Upper lobe of left lung (tissue), 6 donors: ENCODE data around the gene DGKB. TPM values are rescaled to one million over a fixed set of nuclear protein-coding genes. Genes with fewer than 3 reads are reported as not detected.
A peak's percentile ranks its signal among the peaks of the same experiment; 100 is the strongest.
"Not testable (repeated sequence)": the region's sequence is repeated elsewhere in the genome, so short reads cannot be mapped to it uniquely, and the experiment has no call there.

ENCODE experiments used
- ATAC-seq, 2 donors: fragments of 200-7000 bp; cut with Tn5 transposase; one replicate each; pipeline ENCODE4 v1.9.1; 2022; ENCODE audit warnings: mild to moderate bottlenecking in 2 of 2, moderate library complexity in 2 of 2; ENCODE audit not compliant: low FRiP score in 2 of 2
- DNase-seq, 2 donors: peaks; one replicate each; pipeline ENCODE4 v3.0.0-alpha.2; 2019 to 2020
- H3K27ac ChIP-seq, 4 donors: fragments of 200-600 bp; sonication (generic); one replicate each; pipeline ENCODE4 v1.5.1; 2016 to 2019
- H3K27me3 ChIP-seq, 4 donors: fragments of 200-600 bp; sonication (generic); one replicate each; pipeline ENCODE4 v1.5.1; 2017 to 2019
- H3K36me3 ChIP-seq, 4 donors: fragments of 200-600 bp; sonication (generic); one replicate each; pipeline ENCODE4 v1.5.1; 2016 to 2019
- H3K4me1 ChIP-seq, 4 donors: fragments of 200-600 bp; sonication (generic); one replicate each; pipeline ENCODE4 v1.5.1; 2018 to 2019
- H3K4me3 ChIP-seq, 4 donors: fragments of 200-600 bp; sonication (generic); one replicate each; pipeline ENCODE4 v1.5.1; 2017 to 2019; ENCODE audit warnings: mild to moderate bottlenecking in 2 of 4, moderate library complexity in 1 of 4
- H3K9me3 ChIP-seq, 4 donors: fragments of 200-600 bp; sonication (generic); one replicate each; pipeline ENCODE4 v1.5.1; 2018 to 2019
- CTCF ChIP-seq, 6 experiments: fragments of 450-650 bp in 4 of 6; fragments of 200-600 bp in 2 of 6; sonication (generic) in 2 of 6; IDR thresholded peaks; one replicate each; pipeline ENCODE4 v1.5.1; 2016 to 2019; ENCODE audit warnings: antibody characterized with exemption in 6 of 6
- EP300 ChIP-seq, 4 donors: sonication (generic); formaldehyde crosslinking; IDR thresholded peaks; one replicate each; pipeline ENCODE4 v1.5.1; 2017; ENCODE audit warnings: antibody characterized with exemption in 4 of 4, control low read depth in 2 of 4
- POLR2A ChIP-seq, 4 donors: fragments of 450-650 bp; IDR thresholded peaks; one replicate each; pipeline ENCODE4 v1.5.1; 2016 to 2017; ENCODE audit warnings: antibody characterized with exemption in 4 of 4, mild to moderate bottlenecking in 2 of 4
- POLR2AphosphoS5 ChIP-seq, 2 donors: sonication (generic); formaldehyde crosslinking; IDR thresholded peaks; one replicate each; pipeline ENCODE4 v1.5.1; 2017; ENCODE audit warnings: antibody characterized with exemption in 2 of 2
- WGBS, 2 donors: methylation state at CpG; one replicate each; pipeline ENCODE4 v1.1.5; 2017 to 2018; 5-methylcytosine and 5-hydroxymethylcytosine counted together
- total RNA-seq, 6 donors: library from RNA; depleted of rRNA in 4 of 6; stranded (reverse); fragments of >200 nt in 4 of 6; gene quantifications; one replicate each; pipeline versions ENCODE4 v1.1.0 to v1.2.1, GENCODE V29; 2016 to 2021
- donor health status: DM: no; HTN: no; CAD: no; lungs with moderate emphysema.
- donor health status: DM: no; HTN: yes; CAD: no; lungs with severe emphysema.

DGKB gene
- total RNA-seq, 6 donors from 2014 or later = 0.09 to 0.30 (median 0.30) TPM; not detected in 3

- 65 to 69% methylated on average over 4 of the region's 4 CpGs for WGBS, 2 donors
- TF ChIP-seq EP300 (IDR thresholded peaks at IDR 0.05) (no peak), POLR2A (IDR thresholded peaks at IDR 0.05) (no peak), POLR2AphosphoS5 (IDR thresholded peaks at IDR 0.05) (no peak), CTCF (IDR thresholded peaks at IDR 0.05) (no peak)
- ATAC-seq = no peak
- Histone ChIP-seq H3K9me3 (no peaks in the 10 kb centered on the region), H3K27me3 (no peaks in the 10 kb centered on the region), H3K36me3 (no peaks in the 10 kb centered on the region), H3K27ac (no peak overlapping the region), H3K4me1 (no peaks in the 10 kb centered on the region), H3K4me3 (no peak overlapping the region)
- no peak for DNase-seq
Measured at GRCh38 chr7:14286036-14286435, 616.5 kb downstream of the DGKB start.

GRCh38 chr7:14279065-14279871 is 623.3 kb downstream of the DGKB start:
- 47 to 65% methylated on average over 5 to 21 of the region's 21 CpGs for WGBS, 2 donors
- not testable (repeated sequence) for ATAC-seq

GRCh38 chr7:14275356-14275755 is 627.2 kb downstream of the DGKB start:
- H3K4me3 ChIP-seq = no peak overlapping the region
- H3K27ac ChIP-seq = no peak overlapping the region
- TF ChIP-seq EP300 (IDR thresholded peaks at IDR 0.05) (no peak), POLR2AphosphoS5 (IDR thresholded peaks at IDR 0.05) (no peak), CTCF (IDR thresholded peaks at IDR 0.05) (no peak), POLR2A (IDR thresholded peaks at IDR 0.05) (no peak)
- DNase-seq (no peak), ATAC-seq (no peak)
- H3K27me3 ChIP-seq = no peaks in the 10 kb centered on the region
- no peaks in the 10 kb centered on the region for H3K4me1 ChIP-seq
- 59 to 65% methylated on average over 2 of the region's 2 CpGs for WGBS, 2 donors
- no peaks in the 10 kb centered on the region for H3K36me3 ChIP-seq
- H3K9me3 ChIP-seq = no peaks in the 10 kb centered on the region

More at GRCh38 chr7:14279065-14279871, 623.3 kb downstream of the DGKB start:
- not testable (repeated sequence) for H3K4me3 ChIP-seq, H3K27ac ChIP-seq, H3K36me3 ChIP-seq, H3K4me1 ChIP-seq, H3K9me3 ChIP-seq, H3K27me3 ChIP-seq
- peak in 1 of 2 donors; percentile 32 for DNase-seq

GRCh38 chr7:14271441-14271840 is 631.1 kb downstream of the DGKB start:
- no peak for ATAC-seq
- Histone ChIP-seq H3K36me3 (no peaks in the 10 kb centered on the region), H3K4me3 (no peak overlapping the region), H3K9me3 (no peaks in the 10 kb centered on the region), H3K27me3 (no peaks in the 10 kb centered on the region), H3K4me1 (no peaks in the 10 kb centered on the region), H3K27ac (no peak overlapping the region)
- 91 to 94% methylated on average over 3 of the region's 3 CpGs for WGBS, 2 donors
- TF ChIP-seq POLR2AphosphoS5 (IDR thresholded peaks at IDR 0.05) (no peak), CTCF (IDR thresholded peaks at IDR 0.05) (no peak), POLR2A (IDR thresholded peaks at IDR 0.05) (no peak), EP300 (IDR thresholded peaks at IDR 0.05) (no peak)
- no peak for DNase-seq

GRCh38 chr7:14270099-14270498 is 632.5 kb downstream of the DGKB start:
- DNase-seq (no peak), ATAC-seq (no peak)
- Histone ChIP-seq H3K9me3 (no peaks in the 10 kb centered on the region), H3K36me3 (no peaks in the 10 kb centered on the region), H3K27ac (no peak overlapping the region), H3K4me1 (no peaks in the 10 kb centered on the region), H3K27me3 (no peaks in the 10 kb centered on the region), H3K4me3 (no peak overlapping the region)
- WGBS, 2 donors = 69 to 70% methylated on average over 5 of the region's 5 CpGs
- no peak for TF ChIP-seq POLR2A (IDR thresholded peaks at IDR 0.05)

GRCh38 chr7:14260011-14260410 is 642.5 kb downstream of the DGKB start:
- Histone ChIP-seq H3K4me1 (no peaks in the 10 kb centered on the region), H3K36me3 (no peaks in the 10 kb centered on the region), H3K27me3 (no peaks in the 10 kb centered on the region), H3K27ac (no peak overlapping the region), H3K4me3 (no peak overlapping the region), H3K9me3 (no peaks in the 10 kb centered on the region)
- ATAC-seq = no peak
- no peak for TF ChIP-seq POLR2AphosphoS5 (IDR thresholded peaks at IDR 0.05)
- TF ChIP-seq POLR2A (IDR thresholded peaks at IDR 0.05) = no peak
- no peak for TF ChIP-seq CTCF (IDR thresholded peaks at IDR 0.05)
- no peak for TF ChIP-seq EP300 (IDR thresholded peaks at IDR 0.05)
- DNase-seq = no peak
